Measurements from ENCODE around the gene NID1.

NID1 gene

GRCh38 chr1:236058141-236058934 is 6.6 kb downstream of the NID1 start:
- DNase-seq (ENCODE audit: insufficient read length, low spot score) (no peak), FAIRE-seq (peak; percentile 82)
- TF ChIP-seq POLR2AphosphoS5 (IDR thresholded peaks at IDR 0.05; ENCODE audit: low read depth, low read length) = no peak
- peak; percentile 55 for TF ChIP-seq SPI1 (IDR thresholded peaks at IDR 0.05; ENCODE audit: low read depth, low read length)

DNA sequence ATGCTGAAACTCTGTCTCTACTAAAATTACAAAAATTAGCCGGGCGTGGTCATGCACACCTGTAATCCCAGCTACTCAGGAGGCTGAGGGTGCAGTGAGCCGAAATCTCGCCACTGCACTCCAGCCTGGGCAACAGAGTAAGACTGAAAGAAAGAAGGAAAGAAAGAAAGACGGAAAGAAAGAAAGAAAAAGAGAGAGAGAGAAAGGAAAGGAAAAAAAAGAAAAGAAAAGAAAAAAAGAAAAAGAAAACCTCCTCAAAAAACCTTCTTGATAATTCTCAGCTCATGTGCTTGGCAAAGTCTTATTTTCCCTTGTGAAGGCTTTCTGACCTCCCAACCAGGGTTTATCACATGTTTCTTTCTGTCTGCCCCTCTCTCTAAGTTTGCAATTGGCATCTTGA is 7.3 kb downstream of the NID1 start:
- DNase-seq (ENCODE audit: insufficient read length, low spot score) (no peak), FAIRE-seq (no peak)
- TF ChIP-seq POLR2A (IDR thresholded peaks at IDR 0.05; ENCODE audit: low read depth, low read length) = no peak
- no peak for TF ChIP-seq SPI1 (IDR thresholded peaks at IDR 0.05; ENCODE audit: low read depth, low read length)
- no peak for TF ChIP-seq POLR2AphosphoS5 (IDR thresholded peaks at IDR 0.05; ENCODE audit: low read depth, low read length)
- no peak for TF ChIP-seq POU2F2 (IDR thresholded peaks at IDR 0.05; ENCODE audit: low read depth, low read length)
- TF ChIP-seq TAF1 (IDR thresholded peaks at IDR 0.05; ENCODE audit: low read depth, low read length) = no peak
- TF ChIP-seq PAX5 (IDR thresholded peaks at IDR 0.05; ENCODE audit: insufficient read depth, low read length, severe bottlenecking) = no peak

DNA sequence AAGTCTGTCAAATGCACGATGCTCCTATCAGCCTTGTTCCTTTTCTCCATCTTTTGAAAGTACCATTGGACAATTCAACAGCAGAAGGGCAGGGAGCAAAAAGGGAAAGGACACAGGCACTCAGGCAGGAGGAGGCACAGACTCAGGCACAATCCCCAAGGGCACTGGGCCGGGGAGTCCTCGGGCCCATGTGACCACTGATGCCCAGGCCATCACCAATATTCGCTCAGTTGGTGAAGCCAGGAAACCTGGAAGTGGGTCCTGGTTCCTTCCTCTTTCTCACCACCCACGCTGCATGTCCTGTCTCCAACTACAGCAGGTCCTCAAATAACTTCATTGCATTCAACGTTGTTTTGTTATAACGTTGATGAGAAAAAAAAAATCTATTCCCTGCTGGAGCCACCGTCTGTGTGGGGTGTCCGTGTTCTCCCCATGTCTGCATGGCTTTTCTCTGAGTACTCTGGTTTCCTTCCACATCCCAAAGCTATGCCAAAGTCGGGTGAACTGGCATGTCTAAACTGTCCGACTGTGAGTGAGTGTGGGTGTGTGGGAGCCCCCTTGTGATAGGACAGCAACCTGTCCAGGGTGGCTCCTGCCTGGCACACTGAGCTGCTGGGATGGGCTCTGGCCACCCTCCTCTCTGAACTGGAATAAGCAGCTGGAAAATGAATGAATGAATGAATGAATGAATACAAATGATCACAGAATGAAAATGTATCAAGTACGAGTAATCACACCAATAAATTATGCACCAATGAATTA is 12.5 kb downstream of the NID1 start:
- peak; percentile 13 for FAIRE-seq
- DNase-seq (ENCODE audit: insufficient read length, low spot score) = no peak
- TF ChIP-seq POLR2A (IDR thresholded peaks at IDR 0.05; ENCODE audit: low read depth, low read length) (no peak), POU2F2 (IDR thresholded peaks at IDR 0.05; ENCODE audit: low read depth, low read length) (no peak), TAF1 (IDR thresholded peaks at IDR 0.05; ENCODE audit: low read depth, low read length) (no peak), SPI1 (IDR thresholded peaks at IDR 0.05; ENCODE audit: low read depth, low read length) (no peak), POLR2AphosphoS5 (IDR thresholded peaks at IDR 0.05; ENCODE audit: low read depth, low read length) (no peak), PAX5 (IDR thresholded peaks at IDR 0.05; ENCODE audit: insufficient read depth, low read length, severe bottlenecking) (no peak)

GRCh38 chr1:236051242-236051791 is 13.6 kb downstream of the NID1 start:
- DNase-seq (ENCODE audit: insufficient read length, low spot score) (no peak), FAIRE-seq (no peak)
- no peak for TF ChIP-seq TAF1 (IDR thresholded peaks at IDR 0.05; ENCODE audit: low read depth, low read length)
- no peak for TF ChIP-seq POLR2AphosphoS5 (IDR thresholded peaks at IDR 0.05; ENCODE audit: low read depth, low read length)
- TF ChIP-seq SPI1 (IDR thresholded peaks at IDR 0.05; ENCODE audit: low read depth, low read length) = no peak
- no peak for TF ChIP-seq PAX5 (IDR thresholded peaks at IDR 0.05; ENCODE audit: insufficient read depth, low read length, severe bottlenecking)
- TF ChIP-seq POLR2A (IDR thresholded peaks at IDR 0.05; ENCODE audit: low read depth, low read length) = no peak
- no peak for TF ChIP-seq POU2F2 (IDR thresholded peaks at IDR 0.05; ENCODE audit: low read depth, low read length)

- FAIRE-seq (no peak), DNase-seq (ENCODE audit: insufficient read length, low spot score) (no peak)
- no peak for TF ChIP-seq POLR2A (IDR thresholded peaks at IDR 0.05; ENCODE audit: low read depth, low read length)
- no peak for TF ChIP-seq POU2F2 (IDR thresholded peaks at IDR 0.05; ENCODE audit: low read depth, low read length)
- TF ChIP-seq TAF1 (IDR thresholded peaks at IDR 0.05; ENCODE audit: low read depth, low read length) = no peak
- TF ChIP-seq SPI1 (IDR thresholded peaks at IDR 0.05; ENCODE audit: low read depth, low read length) = no peak
- no peak for TF ChIP-seq PAX5 (IDR thresholded peaks at IDR 0.05; ENCODE audit: insufficient read depth, low read length, severe bottlenecking)
- TF ChIP-seq POLR2AphosphoS5 (IDR thresholded peaks at IDR 0.05; ENCODE audit: low read depth, low read length) = no peak
Measured at GRCh38 chr1:236045771-236046170, 19.1 kb downstream of the NID1 start.

GRCh38 chr1:236044341-236044740 is 20.5 kb downstream of the NID1 start:
- no peak for DNase-seq (ENCODE audit: insufficient read length, low spot score)
- TF ChIP-seq SPI1 (IDR thresholded peaks at IDR 0.05; ENCODE audit: low read depth, low read length) (no peak), POLR2A (IDR thresholded peaks at IDR 0.05; ENCODE audit: low read depth, low read length) (no peak), POLR2AphosphoS5 (IDR thresholded peaks at IDR 0.05; ENCODE audit: low read depth, low read length) (no peak), POU2F2 (IDR thresholded peaks at IDR 0.05; ENCODE audit: low read depth, low read length) (no peak), TAF1 (IDR thresholded peaks at IDR 0.05; ENCODE audit: low read depth, low read length) (no peak), PAX5 (IDR thresholded peaks at IDR 0.05; ENCODE audit: insufficient read depth, low read length, severe bottlenecking) (no peak)
- FAIRE-seq = no peak

- FAIRE-seq = peak; percentile 33
- TF ChIP-seq POLR2A (IDR thresholded peaks at IDR 0.05; ENCODE audit: low read depth, low read length) = no peak
- no peak for TF ChIP-seq POU2F2 (IDR thresholded peaks at IDR 0.05; ENCODE audit: low read depth, low read length)
- no peak for TF ChIP-seq POLR2AphosphoS5 (IDR thresholded peaks at IDR 0.05; ENCODE audit: low read depth, low read length)
- no peak for TF ChIP-seq PAX5 (IDR thresholded peaks at IDR 0.05; ENCODE audit: insufficient read depth, low read length, severe bottlenecking)
- TF ChIP-seq SPI1 (IDR thresholded peaks at IDR 0.05; ENCODE audit: low read depth, low read length) = no peak
- no peak for TF ChIP-seq TAF1 (IDR thresholded peaks at IDR 0.05; ENCODE audit: low read depth, low read length)
Measured at GRCh38 chr1:236041631-236042618, 23.0 kb downstream of the NID1 start.

GRCh38 chr1:236039740-236040685 is 24.9 kb downstream of the NID1 start:
- no peak for FAIRE-seq
- no peak for DNase-seq (ENCODE audit: insufficient read length, low spot score)
- no peak for TF ChIP-seq PAX5 (IDR thresholded peaks at IDR 0.05; ENCODE audit: insufficient read depth, low read length, severe bottlenecking)

More at GRCh38 chr1:236041631-236042618, 23.0 kb downstream of the NID1 start:
- DNase-seq (ENCODE audit: insufficient read length, low spot score) = no peak
